ENCODE data around the gene HAPLN1. TPM values are rescaled to one million over a fixed set of nuclear protein-coding genes. Genes with fewer than 3 reads are reported as not detected.
A peak's percentile ranks its signal among the peaks of the same experiment; 100 is the strongest.
"Not testable (repeated sequence)": the region's sequence is repeated elsewhere in the genome, so short reads cannot be mapped to it uniquely, and the experiment has no call there.

HAPLN1 gene
- under 1 TPM; 0.29 to 0.73 TPM for total RNA-seq
- long read RNA-seq, full-length matches to known transcripts, result 1 of 1 reads
- long read RNA-seq, partial matches to known transcripts, result 0 of 1 reads
- long read RNA-seq, other reads (novel, unspliced or antisense), result 0 of 1 reads

DNA sequence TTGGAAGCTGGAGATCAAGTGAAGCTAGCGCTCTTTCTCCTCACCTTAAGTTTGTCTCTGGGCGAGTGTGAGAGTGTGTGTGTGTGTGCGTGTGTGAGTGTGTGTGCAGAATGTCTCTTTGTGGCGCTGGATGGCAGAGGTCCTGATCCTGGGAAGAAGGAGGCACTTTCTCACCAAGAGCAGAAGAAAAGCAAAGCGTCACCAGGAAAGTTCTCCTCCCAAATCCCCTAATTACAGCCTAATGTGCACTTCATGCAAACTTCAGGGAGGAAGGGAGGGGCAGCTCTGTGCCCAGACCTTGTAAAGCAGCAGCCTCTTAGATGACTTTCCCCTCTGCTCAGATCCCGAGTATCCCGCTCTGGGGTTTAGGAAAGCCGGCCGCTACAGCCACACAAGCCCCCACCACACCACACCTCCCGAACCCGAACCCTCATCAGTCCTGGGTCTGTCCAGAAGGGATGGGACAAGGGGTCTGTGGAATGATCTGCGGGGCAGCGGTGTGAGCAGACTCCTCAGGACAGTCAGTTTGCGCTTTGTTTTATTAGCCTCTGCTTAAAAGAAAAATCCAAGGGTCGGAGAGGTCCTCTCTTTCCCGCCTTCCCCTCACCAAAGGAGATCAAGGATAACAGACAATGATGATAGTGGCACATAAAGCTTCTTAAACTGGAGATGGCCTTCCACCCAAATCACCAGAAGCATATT lies at the start of gene HAPLN1:
HAPLN1 (minus strand) TSS at position 20 of the 702 bp plus-strand sequence. CDS start 47,332 bp downstream, outside the sequence.
- intact Hi-C loops (cut with DNase I), result no loop called here
- DNase-seq, result no peak
- ATAC-seq, result no peak

DNA sequence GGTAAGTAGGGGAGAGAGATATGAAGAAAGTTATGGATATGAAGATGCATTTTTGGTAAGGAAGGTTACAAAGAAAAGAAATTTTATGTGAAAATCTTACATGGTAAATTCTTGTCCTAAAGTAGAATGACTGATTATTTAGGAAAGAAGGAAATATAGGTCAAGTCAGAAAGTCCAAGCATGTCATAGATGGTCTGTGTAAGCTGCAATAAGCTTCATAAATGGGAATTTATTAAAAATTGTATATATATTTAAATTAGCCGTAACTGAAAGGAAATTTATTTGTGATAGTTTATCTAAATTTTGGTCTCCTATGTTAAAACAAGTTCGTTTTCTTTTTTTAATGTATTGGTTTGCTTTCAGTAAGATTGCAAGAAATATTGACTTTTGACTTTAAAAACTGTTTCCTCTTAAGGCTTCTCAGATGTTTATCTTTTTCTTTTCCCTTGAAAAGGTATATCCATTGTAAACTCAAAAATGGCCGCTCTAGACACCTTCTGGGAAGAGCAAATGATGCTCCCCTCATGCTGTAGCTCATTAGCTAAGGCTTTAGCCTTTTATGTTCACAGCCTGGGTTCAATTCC lies 46.8 kb upstream of the HAPLN1 start:
- DNase-seq (no peak), ATAC-seq (no peak)
- intact Hi-C loops (cut with DNase I), result no loop called here

DNA sequence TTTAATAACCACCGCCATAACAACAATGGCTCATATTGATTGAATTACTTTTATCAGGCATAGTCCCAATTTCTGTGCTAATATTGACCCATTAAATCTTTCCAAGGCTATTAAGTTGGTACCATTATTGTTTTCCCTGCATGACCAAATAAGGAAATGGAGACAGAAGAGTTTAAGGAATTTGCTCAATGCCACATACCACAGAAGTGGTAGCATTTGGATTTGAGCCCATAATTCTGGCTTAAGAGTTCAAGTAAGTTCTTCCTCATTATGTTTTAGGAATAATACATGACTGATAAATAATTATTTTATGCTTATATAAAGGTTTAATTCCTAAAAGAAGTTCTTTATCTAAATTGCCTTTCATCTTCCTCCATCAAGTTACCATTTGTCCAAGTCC lies 43.4 kb upstream of the HAPLN1 start:
- intact Hi-C loops (cut with DNase I), result no loop called here
- DNase-seq (no peak), ATAC-seq (no peak)

DNA sequence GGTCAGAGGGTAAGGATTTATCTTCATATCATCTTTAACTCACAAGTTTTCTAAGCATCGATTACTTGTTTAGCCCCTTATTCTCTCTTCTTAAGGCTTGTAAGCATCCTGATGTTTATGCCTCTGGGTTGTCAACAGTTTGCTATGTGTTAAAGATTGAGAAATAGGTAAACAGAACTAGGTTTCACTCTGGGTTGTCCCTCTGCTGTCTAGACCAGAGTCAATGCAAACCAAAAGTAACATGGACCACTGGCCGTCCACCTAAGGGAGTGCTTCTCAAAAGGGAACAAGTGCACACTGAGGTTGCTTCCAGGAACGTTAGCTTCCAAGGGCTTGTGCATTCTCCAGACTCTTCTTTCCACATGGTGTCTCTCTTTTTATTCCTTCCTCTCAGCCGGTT lies 39.9 kb upstream of the HAPLN1 start:
- intact Hi-C loops (cut with DNase I), result no loop called here
- DNase-seq (no peak), ATAC-seq (no peak)

DNA sequence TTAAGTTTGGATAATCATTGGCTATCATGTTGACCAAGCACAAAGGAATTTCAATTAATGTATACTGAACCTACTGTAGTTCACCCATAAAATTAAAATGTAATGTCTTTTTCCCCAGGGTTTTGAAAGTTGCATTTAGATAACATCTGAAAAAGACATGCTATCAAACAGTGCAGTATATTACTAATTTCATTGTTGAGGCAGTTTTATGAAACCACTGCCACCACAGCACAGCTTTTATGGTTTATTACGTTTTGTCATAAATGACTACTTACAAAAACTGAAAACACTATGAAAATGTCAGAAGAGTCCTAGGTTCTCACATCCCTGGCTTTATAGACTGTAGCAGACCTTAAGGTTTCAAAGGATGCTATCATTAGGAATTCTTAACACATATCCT lies 32.0 kb upstream of the HAPLN1 start:
- intact Hi-C loops (cut with DNase I), result no loop called here
- ATAC-seq, result no peak

DNA sequence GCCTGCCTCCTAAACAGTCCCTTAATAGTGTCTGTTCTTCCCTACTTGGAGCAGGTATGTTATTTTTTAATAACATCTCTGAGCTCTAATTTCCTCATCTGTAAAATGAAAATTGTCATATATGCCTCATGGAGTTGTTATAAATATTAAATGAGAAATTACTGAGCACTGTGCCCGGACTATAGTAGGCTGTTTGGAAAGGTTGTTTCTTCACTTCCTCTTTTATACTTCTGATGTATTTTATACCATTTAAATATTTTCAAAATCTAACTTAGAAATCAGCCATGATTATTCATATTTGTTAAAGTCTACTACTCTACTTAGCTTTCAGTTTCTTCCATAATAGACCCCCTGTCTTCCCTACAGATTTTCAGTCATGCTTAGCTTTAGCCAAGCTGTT lies 30.5 kb upstream of the HAPLN1 start:
- intact Hi-C loops (cut with DNase I), result no loop called here
- no peak for ATAC-seq
- DNase-seq, result no peak

More for the DNA sequence above, 32.0 kb upstream of the HAPLN1 start:
- DNase-seq, result no peak

DNA sequence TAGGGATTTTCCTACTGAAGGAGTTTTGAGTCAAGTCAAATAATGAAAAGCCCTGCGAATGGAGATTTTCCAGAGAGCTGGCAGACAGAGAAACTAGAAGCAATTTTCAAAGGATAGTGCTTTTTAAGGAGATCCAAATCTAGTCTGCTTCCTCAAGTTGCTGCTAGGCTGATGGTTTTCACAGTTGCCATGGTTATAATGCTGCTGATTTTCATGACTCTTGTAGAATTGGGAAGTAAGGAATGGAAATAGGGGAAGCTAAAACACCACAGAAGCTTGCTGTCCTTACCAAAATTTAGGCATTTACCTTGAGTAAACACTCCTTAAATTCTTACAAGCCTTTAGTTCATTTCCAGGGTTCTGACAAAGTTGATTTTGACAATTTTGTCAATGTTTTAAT lies 30.1 kb upstream of the HAPLN1 start:
- intact Hi-C loops (cut with DNase I), result no loop called here
- ATAC-seq (peak in 1 of 2 donors; percentile 38), DNase-seq (no peak)

DNA sequence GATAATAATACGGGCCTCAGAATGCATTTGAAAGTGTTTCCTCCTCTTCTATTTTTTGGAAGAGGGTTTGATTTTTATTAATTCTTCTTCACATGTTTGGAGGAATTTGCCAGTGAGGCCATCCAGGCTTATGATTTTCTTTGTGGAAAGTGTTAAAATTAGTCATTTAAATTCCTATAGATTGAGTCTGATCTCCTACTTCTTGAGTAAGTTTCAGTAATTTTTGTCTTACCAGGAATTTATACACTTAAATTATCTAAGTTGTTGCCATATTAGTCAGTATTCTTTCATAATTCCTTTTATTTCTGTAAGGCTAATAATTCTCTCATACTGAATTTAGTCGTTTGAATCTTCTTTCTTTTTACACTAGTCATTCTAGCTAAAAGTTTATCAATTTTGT lies 25.2 kb upstream of the HAPLN1 start:
- no peak for DNase-seq
- ATAC-seq, result no peak
- intact Hi-C loops (cut with DNase I), result no loop called here

DNA sequence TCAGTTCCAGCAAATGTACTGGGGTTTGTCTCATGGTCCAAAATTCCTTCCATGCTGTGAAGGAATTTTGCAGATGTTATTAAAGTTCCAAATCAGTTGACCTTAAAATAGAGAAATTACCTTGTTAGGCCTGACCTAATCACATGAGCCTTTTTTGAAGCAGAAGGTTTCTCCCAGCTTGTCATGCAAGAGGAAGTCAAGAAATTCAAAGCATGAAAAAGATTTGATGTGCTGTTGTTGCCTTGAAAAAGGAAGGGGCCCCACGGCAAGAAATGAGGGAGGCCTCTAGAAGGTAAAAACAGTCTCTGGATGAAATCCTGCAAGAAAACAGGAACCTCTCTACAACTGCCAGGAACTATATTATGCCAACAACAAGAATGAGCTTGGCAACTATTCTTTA lies 24.2 kb upstream of the HAPLN1 start:
- ATAC-seq (no peak), DNase-seq (no peak)
- intact Hi-C loops (cut with DNase I), result no loop called here

DNA sequence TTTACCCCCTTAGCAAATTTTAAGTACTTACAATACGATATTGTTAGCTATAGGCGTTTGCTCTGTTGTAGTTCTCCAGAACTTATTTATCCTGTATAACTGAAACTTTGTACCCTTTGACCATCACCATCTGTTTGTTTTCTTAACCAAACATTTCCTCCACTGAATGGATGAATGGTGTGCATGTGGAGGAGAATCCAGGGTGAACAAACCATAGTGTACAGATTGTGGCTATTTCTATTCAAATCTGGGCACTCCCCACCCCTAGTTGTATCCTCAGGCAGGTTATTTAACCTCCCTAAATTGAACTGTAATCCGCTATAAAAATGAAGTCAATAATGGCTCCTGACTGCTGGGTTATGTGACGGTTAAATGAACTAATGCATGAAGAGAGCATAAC lies 21.4 kb upstream of the HAPLN1 start:
- ATAC-seq, result no peak

DNA sequence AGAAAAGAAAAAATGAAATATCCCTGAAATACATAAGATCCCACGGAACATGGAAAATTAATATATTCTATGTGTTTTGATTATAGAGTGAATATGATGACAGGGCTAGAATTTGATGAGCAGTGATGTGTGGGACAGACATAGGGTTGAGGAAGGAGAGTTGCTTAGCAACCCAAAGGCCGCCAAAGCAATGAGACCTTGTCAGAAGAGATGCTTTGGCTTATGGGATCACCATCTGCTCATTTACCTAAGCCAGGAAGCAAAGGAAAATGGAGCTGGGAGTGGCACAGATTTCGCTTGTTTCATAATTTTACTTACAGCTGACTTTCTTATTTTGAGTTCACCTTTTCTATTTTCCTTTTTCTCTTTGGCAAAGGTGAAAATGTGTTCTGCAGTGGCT lies 20.9 kb upstream of the HAPLN1 start:
- ATAC-seq (no peak), DNase-seq (no peak)
- intact Hi-C loops (cut with DNase I), result no loop called here

More for the DNA sequence above, 21.4 kb upstream of the HAPLN1 start:
- no peak for DNase-seq
- intact Hi-C loops (cut with DNase I), result no loop called here

DNA sequence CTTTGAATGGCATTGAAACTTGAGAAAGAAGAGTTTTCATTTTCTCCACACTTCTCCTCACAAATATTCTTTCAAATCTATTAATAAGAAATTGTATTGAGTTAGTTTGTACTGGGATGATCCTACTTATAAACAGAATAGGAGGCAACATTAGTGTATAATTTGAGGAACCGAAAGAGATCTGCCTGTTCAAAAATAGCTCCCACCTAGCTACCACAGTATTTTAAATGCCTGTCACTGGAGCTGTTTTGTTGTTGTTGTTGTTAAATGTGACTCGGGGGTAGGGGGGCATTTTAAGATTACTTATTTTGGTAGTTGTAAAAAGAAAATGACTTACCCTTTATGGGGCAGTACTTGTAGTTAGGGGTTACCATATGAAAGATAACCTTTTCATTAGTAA lies 20.1 kb upstream of the HAPLN1 start:
- DNase-seq (no peak), ATAC-seq (no peak)
- intact Hi-C loops (cut with DNase I), result no loop called here

DNA sequence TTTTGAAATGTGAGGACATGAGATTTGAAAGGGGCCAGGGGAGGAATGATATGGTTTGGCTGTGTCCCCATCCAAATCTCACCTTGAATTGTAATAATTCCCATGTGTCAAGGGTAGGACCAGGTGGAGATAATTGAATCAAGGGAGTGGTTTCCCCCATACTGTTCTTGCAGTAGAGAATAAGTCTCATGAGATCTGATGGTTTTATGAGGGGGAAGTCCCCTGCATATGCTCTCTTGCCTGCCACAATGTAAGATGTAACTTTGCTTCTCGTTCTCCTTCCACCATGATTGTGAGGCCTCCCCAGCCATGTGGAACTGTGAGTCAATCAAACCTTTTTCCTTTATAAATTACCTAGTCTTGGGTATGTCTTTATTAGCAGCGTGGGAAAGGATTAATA lies 15.5 kb upstream of the HAPLN1 start:
- intact Hi-C loops (cut with DNase I); ATAC-seq: not testable (repeated sequence)

DNA sequence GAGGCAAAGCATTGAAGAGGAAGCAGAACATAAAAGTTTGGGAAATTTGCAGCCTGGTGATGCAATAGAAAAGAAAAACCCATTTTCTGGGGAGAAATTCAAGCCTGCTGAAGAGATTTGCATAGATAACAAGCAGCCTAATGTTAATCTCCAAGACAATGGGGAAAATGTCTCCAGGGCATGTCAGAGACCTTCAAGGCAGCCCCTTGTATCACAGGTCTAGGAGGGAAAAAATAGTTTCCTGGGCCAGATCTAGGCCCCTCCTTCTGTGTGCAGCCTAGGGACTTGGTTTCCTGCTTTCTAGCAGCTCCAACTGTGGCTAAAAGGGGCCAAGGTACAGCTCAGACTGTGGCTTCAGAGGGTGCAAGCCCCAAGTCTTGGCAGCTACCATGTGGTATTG lies 14.4 kb upstream of the HAPLN1 start:
- ATAC-seq, result not testable (repeated sequence)

More for the DNA sequence above, 15.5 kb upstream of the HAPLN1 start:
- DNase-seq, result not testable (repeated sequence)

DNA sequence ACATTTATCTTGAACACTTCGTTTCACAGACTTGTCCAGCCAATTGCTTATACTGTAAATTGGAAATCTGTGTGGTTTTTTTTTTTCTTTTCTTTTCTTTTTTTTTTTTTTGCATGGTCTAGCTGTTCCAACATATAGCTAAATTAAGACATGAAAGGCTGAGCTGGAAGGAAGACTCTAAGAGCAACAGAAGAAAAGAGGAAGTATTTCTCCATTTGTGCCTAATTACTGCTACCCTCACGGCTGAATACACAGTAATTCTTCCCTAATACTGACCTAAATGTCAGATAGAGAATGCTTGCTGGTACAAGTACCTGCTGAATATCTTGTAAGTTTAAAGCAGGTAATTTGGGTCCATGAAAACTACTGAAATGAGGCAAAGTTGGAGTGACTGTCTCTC lies 11.0 kb upstream of the HAPLN1 start:
- ATAC-seq (no peak), DNase-seq (no peak)
- intact Hi-C loops (cut with DNase I), result no loop called here

More for the DNA sequence above, 14.4 kb upstream of the HAPLN1 start:
- intact Hi-C loops (cut with DNase I); DNase-seq: not testable (repeated sequence)

DNA sequence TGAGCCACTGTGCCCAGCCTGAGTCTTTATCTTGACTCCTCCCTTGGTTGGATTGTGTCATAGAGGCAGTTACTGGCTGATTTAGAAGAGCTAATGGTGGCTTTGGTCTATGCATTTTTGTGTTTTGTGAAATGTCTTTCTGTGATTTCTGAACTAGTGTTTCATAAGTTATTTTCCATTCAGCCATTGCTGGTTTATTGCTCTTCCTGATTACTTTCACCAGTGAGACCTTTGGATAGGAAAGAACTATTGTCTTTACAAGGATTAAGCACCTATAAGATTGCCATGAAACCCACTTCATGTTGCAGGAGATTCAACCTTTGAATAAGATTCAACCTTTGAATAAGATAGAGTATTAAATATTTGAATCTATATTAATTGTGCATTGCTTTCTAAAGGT lies 8.7 kb upstream of the HAPLN1 start:
- ATAC-seq, result no peak
- DNase-seq, result no peak
- intact Hi-C loops (cut with DNase I), result no loop called here

DNA sequence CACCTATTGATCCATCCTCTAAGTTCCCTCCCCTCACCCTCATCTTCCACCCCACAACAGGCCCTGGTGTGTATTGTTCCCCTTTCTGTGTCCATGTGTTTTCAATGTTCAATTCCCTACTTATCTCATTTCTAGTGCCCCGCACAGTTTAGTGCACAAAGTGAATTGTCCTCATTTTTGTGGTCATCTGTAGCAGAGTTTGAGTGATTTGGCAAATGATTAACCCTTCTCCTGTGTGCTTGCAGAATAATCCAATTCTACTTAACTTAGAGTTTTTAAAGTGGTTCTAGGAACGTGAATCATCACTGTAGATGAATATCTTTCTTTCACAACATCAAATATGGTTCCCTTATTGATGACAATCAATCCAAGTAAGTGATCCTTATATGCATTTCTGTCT lies 6.3 kb upstream of the HAPLN1 start:
- ATAC-seq, result no peak

DNA sequence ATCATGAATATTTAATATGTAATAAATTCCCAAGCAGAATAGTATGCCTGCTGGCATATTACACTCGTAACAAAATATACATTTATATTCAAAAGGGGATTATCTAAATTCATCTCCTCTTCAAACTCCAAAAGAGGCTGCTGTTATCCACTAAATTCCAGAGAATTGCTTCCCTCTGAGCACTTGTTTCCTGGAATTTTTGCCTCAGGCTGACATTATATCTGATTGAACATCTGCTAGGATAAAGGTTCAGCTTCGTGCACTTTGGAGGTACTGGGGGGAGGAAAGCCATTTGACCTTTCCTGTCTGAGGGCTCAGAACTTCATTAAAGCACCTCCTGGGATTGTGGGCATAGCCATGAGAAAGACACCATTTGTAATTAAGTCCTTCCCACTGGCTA lies 4.3 kb upstream of the HAPLN1 start:
- no peak for DNase-seq
- no peak for ATAC-seq

More for the DNA sequence above, 6.3 kb upstream of the HAPLN1 start:
- intact Hi-C loops (cut with DNase I), result no loop called here
- DNase-seq, result no peak

DNA sequence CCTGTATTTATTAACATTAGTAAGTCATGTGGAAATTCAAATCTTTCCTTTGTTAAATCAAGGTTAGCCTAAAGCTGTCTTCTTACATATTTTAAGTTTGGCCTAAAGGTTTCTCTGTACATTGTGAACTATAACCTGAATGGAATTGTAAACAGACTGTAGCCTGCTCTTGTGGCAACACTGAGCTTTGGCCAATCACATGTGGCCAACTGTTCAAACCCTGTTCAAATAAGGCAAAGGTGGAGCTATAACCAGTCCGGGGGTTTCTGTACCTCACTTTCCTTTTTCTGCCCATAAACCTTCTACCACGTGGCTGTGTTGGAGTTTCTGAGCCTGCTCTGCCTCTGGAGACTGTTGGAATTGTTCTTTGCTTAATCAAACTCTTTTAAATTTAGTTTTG lies 3.3 kb upstream of the HAPLN1 start:
- no peak for ATAC-seq
- intact Hi-C loops (cut with DNase I), result no loop called here
- DNase-seq, result no peak

More for the DNA sequence above, 4.3 kb upstream of the HAPLN1 start:
- intact Hi-C loops (cut with DNase I), result no loop called here

DNA sequence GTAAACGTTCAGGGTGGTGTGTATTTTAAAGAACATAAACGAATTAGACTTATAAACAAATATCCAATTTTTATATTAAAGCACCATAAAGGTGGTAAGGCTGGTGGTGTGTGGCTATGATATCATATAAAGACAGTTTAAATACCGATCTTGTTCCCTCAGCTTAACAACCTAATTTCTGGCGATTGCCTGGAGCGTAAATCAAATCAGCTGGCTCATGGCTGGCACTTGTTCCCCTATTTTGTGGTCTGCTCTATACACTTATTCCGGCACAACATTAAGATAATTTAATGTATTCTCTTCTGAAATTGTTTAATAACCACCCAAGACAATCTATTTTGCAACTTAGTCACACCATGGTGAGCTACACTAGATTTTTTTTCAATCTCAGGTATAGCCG lies 2.4 kb upstream of the HAPLN1 start:
- DNase-seq (no peak), ATAC-seq (no peak)
- intact Hi-C loops (cut with DNase I), result no loop called here

Data from left cardiac atrium (tissue), 4 donors.